Stimulated activated naive CD4-positive, alpha-beta T cell (primary cell): Measurements from ENCODE around the gene HBP1.
"Not testable (repeated sequence)": the region's sequence is repeated elsewhere in the genome, so short reads cannot be mapped to it uniquely, and the experiment has no call there.

Experiments used
- DNase-seq, 6 experiments: peaks; one replicate each; lab custom pipeline; 2025; lab: John Stamatoyannopoulos, UW

HBP1 gene

DNA sequence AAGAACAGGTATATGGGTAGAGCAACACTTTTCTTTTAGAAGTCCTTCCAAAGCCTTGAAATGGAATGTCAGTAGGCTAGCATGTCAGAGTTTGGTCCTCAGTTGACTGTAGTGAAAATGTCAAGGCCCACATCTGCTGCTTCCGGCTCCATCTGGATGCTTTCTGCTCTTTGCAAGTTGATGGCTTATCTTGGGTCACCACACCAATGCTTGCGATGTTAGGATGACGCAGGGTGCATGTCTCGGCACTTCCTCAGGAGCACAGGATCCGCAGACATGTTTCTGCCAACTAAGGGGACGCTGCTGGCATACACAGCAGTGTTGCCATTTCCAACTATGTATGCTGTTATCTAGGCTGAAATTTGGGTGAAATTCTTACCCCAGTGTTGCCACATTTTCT lies 14.0 kb upstream of the HBP1 start:
- DNase-seq = no peak

DNA sequence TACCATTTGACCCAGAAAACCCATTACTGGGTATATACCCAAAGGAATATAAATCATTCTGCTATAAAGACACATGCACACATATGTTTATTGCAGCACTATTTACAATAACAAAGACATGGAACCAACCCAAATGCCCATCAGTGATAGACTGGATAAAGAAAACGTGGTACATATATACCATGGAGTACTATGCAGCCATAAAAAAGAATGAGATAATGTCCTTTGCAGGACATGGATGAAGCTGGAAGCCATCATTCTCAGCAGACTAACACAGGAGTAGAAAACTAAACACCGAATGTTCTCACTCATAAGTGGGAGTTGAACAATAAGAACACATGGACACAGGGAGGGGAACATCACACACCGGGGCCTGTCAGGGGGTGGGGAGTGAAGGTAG lies 13.1 kb upstream of the HBP1 start:
- not testable (repeated sequence) for DNase-seq

DNA sequence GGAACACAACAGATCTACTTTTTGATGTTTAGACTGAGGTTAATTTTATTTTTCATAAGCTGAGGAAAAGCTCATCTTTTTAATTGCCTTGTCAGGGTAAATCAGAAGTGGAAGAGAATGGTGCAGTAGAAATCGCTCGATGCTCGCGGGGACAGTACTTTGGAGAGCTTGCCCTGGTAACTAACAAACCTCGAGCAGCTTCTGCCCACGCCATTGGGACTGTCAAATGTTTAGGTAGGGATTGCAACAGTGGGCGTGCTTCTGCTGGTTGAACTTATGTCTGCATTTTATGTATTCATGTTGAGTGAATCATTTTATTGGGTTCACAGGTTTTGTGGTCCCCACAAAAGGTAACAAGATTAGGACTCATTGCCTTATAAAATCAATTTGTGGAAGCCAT lies 11.7 kb upstream of the HBP1 start:
- DNase-seq = no peak

DNA sequence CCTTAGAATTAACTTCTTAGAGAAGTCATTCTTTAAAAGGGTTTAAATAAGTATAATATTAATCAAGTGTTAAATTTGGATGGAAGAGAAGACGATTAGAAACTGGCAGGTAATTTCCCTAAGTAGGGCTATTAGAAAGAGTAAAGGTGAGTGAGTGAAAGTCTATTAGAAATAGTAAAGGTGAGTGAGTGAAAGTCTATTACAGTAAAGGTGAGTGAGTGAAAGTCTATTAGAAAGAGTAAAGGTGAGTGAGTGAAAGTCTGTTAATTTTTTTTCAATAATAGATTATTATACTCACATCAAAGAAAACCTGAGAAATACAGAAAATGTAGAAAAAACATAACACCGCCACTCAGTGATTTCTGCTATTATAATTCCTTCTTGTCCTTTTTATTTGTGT lies 10.8 kb upstream of the HBP1 start:
- no peak for DNase-seq

DNA sequence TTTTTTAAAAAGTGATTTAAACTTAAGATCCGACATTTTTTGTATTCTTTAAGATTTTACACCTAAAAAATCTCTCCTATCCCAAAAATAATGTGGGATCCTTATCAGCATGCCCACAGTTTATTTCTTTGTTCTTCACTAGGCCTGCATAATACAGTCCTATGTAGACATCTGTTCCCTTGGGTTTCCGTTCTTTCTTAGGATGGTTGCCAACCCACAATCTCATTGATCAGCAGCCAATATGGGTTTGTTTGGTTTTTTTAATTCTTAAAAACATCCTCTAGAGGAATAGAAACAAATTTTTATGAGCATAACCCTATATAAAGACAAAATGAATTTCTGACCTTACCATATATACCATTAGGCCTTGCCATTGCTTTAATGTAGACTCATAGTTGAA lies 8.4 kb upstream of the HBP1 start:
- DNase-seq = no peak

DNA sequence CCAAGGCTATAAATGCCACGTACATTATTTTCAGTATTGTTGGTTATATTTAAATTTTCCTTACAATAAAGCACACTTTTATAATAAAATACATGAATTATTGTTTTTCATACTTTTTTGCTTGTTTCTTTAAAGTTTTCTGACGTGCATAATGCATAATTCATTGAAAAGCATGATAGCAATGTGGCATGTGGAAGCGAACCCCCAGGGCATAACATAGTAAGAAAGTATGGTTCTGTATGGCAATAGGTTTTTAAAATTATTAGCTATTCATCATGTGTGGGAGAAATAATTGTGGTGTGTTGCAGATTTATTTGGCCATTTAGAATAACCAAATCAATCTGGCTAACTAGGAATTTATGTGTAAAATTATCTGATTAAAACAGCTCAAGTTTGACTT lies 7.4 kb upstream of the HBP1 start:
- DNase-seq = no peak

DNA sequence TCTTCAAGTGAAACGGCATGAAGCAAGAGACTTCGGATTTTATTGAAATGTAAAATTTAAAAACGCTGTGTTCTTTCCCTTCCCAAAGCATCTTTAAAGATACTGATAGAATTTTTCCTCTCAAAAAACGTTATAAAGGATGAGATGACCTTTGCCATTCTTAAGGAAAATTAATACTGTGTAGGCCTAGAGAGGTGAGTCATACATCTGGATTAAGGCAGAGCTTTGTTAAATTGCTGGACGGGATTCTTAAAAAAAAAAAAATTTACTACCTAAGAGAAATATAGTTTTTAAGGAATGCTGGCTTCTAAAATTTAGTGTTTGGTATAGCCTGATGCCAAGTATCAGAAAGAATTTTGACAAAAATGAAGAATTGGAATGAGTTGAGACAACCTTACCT lies 6.3 kb upstream of the HBP1 start:
- no peak for DNase-seq

DNA sequence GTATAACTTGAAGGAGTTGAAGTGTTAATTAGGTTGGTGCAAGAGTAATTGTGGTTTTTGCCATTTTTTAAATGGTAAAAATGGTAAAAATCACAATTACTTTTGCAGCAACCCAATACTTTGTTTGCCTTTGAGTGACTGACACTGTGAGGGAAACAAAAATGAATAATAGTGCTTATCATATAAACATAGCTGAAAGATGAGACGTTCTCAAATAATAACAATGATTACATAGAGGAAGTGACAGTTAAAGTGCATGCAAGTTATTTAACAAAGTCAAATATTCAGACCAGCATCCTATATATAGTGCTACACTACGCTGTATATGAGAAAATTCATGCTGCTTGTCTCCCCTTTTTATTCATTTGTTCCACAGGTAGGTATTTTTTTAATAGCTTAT lies 4.7 kb upstream of the HBP1 start:
- no peak for DNase-seq

DNA sequence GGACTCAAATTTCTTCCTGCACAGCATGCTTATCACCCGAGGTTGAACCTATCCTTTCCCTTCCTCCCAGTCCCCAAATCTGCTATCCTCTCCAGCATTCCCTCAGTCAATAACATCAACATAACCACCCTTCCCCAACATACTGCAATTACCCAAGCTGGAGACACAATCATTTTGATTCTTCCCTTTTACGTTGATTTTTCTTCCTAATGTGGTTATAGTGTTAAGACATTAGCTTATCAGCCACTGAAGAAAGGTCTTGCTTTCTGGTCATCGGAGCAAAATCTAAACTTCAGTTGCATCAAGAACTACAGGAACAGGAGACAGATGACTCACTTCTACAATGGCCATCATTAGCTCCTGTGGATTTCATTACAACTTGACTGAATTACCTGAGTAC lies 3.5 kb upstream of the HBP1 start:
- DNase-seq = no peak

DNA sequence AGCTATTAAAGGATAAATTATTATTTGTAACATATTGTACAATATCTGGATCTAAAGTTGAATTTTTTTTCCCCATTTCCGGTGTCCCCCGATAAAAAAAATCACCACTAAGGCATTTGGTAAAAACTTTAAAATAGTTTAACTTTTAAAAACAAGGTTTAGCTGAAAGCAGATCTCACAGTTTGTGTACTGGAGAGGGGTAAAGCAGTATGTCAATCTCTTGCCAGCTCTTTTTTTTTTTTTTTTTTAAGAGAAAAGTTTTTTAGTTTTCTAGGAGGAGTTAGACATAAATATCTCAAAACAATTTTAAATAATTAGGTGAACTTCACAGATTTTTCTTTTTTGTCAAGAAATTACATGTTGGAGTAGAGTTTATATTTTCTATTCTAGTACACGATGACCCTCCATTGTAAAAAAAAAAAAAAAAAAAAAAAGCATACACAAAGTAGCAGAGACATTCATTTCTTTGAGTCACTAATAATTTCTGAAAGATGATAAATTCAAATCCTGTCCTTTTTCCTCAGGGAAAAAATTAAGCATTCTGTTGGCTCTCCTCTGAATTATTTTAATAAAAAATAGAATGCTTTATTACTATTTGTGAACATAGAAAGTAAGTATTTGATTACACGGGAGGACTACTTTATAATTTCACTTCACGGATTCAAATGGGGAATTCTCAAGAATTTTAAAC lies 1.9 kb upstream of the HBP1 start:
- no peak for DNase-seq

DNA sequence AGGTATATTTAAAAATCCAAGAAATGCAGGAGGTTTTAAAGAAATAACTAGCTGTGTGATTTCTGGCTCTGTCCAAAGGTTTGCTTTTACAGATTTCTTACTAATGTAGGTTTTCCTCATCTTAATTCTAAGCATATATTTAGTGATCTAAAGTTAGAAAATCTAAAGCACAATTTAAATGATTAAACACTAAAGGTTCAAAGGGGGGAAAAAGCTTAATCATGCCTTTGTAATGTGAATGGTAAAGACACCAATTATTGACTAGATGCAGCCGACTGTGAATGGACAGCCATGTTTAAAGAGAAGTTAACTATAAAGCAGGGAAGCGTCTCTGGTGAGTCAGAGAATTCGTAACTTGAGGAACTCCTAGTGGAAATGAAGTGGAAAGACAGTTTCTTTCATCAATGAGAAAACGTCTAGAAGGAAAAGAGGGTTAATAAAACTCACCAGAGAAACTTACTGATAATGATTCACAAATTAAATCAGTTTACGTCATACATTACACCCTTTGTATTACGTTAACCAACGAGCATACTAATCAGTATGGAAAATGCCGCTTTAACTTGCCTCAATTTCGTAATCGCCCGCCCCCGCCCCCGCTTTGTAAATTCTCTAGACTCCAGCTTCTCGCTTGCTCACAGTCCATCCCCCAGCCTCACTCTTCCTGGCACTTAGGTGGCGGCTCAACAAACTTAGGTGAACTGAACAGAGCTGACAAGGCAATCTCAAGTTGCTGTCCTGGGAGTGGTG lies 1.1 kb upstream of the HBP1 start:
- DNase-seq = peak; percentile 77 to 93 (median 88)

DNA sequence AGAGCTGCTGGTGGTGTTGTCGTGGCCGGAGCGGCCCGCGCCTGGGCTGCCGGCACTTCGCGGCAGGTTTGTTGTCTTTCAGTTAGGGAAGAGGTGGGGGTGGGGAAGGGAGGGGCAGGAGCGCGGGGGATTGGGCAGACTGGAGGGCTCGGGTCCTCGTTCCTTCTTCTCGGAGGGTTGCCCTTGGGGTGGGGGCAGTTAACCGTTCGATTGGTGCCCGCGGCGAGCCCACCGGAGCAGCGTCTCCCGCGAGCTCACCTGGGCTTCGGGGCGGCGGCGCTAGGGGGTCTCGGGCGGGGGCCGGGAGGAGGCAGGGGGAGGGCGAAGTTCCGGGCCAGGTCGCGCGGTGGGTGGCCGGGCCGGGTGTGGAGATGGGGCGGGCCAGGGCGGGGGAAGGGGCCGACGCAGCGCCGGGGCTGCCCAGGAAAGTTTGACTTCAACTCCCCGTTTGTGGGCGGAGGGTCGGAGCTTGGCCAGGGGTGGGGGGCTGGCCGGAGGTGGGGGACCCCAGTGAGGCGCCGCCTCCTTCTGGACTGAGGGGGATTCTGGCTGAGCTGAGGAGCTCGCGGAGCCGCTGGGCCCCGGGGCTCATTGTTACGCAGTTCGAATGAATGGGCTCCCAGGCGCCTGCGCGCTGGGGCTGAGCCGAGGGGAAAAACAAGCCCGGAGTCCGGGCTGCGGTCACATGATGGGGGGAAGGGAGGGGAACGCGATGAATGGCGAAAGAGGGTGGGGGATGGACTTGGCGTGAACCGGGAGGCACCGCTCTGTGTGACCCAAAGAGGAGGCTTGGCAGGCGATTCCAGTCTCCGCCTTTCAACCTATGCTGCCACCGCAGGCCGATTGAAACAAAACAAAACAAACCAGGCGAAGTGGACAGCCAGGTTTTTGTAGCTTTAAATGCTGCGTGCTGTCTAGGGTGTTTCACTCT lies 582 bp downstream of the HBP1 start:
- DNase-seq = peak; percentile 56 to 85 (median 74)

DNA sequence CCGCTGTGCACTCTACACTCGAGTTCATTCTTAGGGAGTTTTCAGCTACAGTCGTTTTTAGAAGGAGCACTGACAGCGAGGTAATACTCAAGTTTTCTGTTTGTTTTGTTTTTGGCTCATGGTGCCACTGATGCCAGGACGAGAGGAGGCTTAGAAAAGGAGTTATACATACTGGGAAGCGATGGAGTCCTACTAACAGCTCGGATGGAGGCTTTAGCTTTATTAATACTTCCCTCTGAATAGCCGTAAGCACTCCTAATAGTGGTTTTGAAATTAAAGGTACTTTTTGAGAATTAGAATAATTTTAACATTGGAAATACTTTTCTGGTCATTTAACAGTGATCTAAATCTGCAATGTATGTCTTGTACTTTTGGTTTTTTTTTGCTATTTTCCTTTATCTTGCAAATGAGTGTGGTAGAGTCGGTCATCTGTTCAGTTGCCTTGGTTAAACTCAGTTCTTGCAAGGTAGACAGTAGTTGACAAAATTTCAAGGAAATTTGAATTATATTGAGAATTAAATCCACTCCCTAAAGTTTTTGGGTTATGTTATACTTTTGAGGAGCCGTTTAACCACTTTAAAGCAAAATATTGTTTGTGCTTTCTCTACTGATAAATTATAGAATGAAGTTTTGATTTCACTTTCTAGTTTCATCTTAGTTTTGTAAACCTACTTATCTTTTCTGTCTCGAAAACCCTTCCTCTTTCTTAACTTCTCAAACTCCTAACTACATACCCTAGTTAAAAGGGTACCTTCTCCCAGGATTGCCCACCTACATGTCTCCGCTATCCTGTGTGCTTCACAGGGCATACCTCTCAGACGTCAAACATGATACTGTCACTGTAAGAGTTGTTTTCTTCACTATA lies 1.5 kb downstream of the HBP1 start:
- peak in 1 of 6 experiments; percentile 11 for DNase-seq

DNA sequence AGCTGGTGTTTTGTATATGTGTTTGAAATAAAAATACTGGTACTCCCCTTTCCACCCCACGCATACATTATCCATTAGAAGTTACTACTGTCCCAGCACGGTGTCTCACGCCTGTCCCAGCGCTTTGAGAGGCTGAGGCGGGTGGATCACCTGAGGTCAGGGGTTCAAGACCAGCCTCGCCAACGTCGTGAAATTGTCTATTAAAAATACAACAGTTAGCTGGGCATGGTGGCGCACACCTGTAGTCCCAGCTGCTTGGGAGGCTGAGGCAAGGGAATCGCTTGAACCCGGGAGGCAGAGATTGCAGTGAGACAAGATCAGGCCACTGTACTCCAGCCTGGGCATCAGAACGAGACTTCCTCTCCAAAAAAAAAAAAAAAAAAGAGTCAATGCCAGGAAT lies 2.7 kb downstream of the HBP1 start:
- peak in 1 of 6 experiments; percentile 6 for DNase-seq

DNA sequence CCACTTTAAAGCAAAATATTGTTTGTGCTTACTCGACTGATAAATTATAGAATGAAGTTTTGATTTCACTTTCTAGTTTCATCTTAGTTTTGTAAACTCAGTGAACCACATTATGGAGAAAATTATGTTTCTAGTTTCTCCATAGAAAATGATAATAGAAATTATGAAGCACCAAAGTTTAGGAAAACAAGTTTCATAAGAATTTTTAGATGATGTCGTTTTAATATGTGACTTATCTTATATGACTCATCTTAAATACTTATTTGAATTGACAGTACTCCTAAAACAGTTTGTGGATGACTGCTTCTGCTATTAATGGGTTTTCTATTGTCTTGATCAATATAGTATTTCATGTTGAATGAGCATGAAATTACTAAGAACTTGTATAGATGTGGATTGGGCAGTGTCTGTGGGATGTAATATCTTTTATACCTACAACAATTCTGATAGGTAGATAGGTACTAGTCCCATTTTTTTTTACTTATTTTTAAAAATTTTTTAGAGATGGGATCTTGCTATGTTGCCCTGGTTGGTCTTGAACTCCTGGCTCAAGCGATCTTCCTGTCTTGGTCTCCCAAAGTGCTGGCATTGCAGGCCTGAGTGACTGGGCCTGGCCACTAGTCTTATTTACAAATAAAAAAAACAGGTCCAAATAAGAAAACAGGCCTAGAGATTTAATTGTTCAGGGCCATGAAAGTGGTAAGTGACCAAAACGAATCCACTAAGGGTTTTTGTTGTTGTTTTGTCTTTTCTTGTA lies 3.7 kb downstream of the HBP1 start:
- no peak for DNase-seq

DNA sequence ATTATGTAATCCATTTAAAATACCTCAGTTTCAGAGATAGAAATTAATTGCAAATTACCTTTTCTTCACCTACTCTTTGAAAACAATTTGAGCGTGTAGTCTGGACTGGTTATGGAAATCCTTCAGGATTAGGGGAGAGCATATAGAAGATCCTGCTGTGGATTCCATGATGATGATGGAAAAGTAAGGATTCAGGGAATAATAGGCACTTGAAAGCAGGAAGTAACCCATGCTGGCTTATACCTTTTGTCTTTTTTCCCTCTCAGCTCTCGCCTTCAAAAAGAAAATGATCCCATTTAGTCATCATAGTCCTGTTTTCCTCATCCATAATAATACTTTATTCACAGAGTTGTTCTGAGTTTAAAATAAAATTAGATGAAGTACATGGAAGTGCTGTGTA lies 4.4 kb downstream of the HBP1 start:
- DNase-seq = no peak

DNA sequence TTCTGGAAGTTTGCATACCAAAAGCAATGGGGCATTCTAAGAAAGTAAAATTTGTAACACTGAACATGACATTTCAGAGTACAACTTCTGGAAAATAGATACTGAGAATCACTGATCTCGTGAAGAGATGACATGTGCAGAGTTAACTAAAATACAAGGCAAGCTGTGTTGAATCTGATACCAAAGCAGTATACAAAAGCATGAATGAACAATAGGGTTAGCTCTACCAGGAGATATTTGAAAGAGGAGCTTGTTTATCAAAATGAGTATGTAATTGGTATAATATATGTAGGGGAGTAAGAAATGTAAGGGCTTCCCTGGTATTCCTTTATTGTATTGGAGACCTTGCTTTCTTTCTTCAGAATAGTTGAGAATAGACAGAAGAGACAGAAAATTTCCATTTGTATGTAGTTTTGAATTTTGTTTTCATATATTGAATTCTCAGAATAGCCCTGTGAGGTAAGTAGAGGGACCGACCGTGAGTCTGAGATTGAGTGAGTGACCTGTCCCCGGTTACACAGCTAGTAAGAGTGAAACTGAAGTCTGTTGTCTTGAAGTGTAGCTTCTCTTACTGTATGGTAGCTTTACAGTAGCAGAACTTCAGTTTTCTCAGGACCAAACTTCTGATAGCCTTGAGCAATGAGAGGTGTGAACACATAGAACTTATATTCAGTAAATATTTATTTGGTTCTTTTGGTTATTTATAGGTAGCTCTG lies 5.0 kb downstream of the HBP1 start:
- DNase-seq = no peak

DNA sequence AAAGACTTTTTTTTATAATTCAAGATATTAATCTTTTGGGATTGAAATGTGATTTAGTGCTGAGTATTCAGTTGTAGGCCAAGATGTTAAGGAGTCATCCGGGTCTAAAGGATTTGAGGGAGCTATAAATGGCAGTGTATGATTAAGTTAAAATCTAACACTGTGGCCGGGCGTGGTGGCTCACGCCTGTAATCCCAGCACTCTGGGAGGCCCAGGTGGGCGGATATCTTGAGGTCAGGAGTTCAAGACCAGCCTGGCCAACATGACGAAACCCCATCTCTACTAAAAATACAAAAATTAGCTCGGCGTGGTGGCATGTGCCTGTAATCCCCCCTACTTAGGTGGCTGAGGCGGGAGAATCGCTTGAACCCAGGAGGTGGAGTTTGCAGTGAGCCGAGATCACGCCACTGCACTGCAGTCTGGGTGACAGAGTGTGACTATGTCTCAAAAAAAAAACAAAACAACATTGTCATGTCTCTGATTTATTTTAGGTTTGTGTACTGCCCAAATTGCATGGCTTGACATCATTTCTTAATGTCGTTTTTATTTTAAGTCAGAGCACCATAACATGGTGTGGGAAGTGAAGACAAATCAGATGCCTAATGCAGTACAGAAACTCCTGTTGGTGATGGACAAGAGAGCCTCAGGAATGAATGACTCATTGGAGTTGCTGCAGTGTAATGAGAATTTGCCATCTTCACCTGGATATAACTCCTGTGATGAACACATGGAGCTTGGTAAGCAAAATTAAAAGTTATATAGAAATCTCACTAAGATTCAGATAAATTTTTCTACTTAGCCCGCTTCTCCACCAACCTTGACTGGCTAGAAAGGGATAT lies 10.7 kb downstream of the HBP1 start:
- no peak for DNase-seq

DNA sequence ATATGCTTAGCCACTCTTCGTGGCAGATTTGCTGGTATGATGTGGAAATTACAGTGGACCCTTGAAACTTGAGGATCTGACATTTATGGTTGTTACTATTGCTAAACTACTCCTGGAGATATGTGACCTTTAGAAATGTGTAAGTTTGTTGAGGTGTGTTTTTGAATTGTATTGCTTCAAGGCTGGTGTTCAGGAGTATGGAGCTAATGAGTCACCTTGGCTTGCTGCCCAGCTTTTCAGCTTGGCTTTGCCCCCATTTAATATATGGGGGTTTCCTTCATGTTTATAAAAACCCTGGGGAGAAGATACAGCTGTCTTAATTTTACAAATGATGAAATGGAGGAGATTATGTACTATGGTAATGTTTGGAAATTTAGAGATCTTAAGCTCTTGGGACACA lies 11.6 kb downstream of the HBP1 start:
- peak in 3 of 6 experiments; percentile 15 to 44 (median 22) for DNase-seq
